Measurements from ENCODE around the gene FLT1.

FLT1 gene

GRCh38 chr13:28452755-28453154 lies 42.2 kb downstream of the FLT1 start:
- no peak for DNase-seq (ENCODE audit: low read depth in 1 of 2, low spot score in 1 of 2)
- peaks cover 12% of the 10 kb centered on the region for H3K27me3 ChIP-seq (ENCODE audit: insufficient read depth, poor library complexity, severe bottlenecking)
- no peak overlapping the region for H3K27ac ChIP-seq (replicated peaks)
- TF ChIP-seq POLR2AphosphoS5 (IDR thresholded peaks at IDR 0.05; ENCODE audit: low read depth): no peak
- TF ChIP-seq GABPA (IDR thresholded peaks at IDR 0.05; ENCODE audit: low read depth): no peak
- no peak for TF ChIP-seq SPI1 (IDR thresholded peaks at IDR 0.05; ENCODE audit: borderline replicate concordance, low read depth)
- TF ChIP-seq CTCF (IDR thresholded peaks at IDR 0.05; ENCODE audit: insufficient read depth, low read length): no peak
- no peak for TF ChIP-seq REST (IDR thresholded peaks at IDR 0.05; ENCODE audit: insufficient replicate concordance, low read depth)
- no peak overlapping the region for H3K4me3 ChIP-seq (replicated peaks; ENCODE audit: insufficient read depth, low read length)

GRCh38 chr13:28451482-28452217 lies 43.3 kb downstream of the FLT1 start:
- TF ChIP-seq GABPA (IDR thresholded peaks at IDR 0.05; ENCODE audit: low read depth): no peak
- TF ChIP-seq CTCF (IDR thresholded peaks at IDR 0.05; ENCODE audit: insufficient read depth, low read length): no peak
- H3K4me3 ChIP-seq (replicated peaks; ENCODE audit: insufficient read depth, low read length): no peak overlapping the region
- DNase-seq (ENCODE audit: low read depth in 1 of 2, low spot score in 1 of 2): no peak
- H3K27me3 ChIP-seq (ENCODE audit: insufficient read depth, poor library complexity, severe bottlenecking): peaks cover 9% of the 10 kb centered on the region
- no peak overlapping the region for H3K27ac ChIP-seq (replicated peaks)

GRCh38 chr13:28449826-28450773 lies 44.8 kb downstream of the FLT1 start:
- no peak for TF ChIP-seq CTCF (IDR thresholded peaks at IDR 0.05; ENCODE audit: insufficient read depth, low read length)
- TF ChIP-seq REST (IDR thresholded peaks at IDR 0.05; ENCODE audit: insufficient replicate concordance, low read depth): no peak
- TF ChIP-seq GABPA (IDR thresholded peaks at IDR 0.05; ENCODE audit: low read depth): no peak
- TF ChIP-seq POLR2AphosphoS5 (IDR thresholded peaks at IDR 0.05; ENCODE audit: low read depth): no peak
- no peak for TF ChIP-seq SPI1 (IDR thresholded peaks at IDR 0.05; ENCODE audit: borderline replicate concordance, low read depth)
- no peak for DNase-seq (ENCODE audit: low read depth in 1 of 2, low spot score in 1 of 2)
- Histone ChIP-seq H3K27me3 (ENCODE audit: insufficient read depth, poor library complexity, severe bottlenecking) (no peaks in the 10 kb centered on the region), H3K4me3 (replicated peaks; ENCODE audit: insufficient read depth, low read length) (no peak overlapping the region), H3K27ac (replicated peaks) (no peak overlapping the region)

All from HL-60 (cell line).